Measurements from ENCODE around the gene PTCD1.
"Not testable (repeated sequence)": the region's sequence is repeated elsewhere in the genome, so short reads cannot be mapped to it uniquely, and the experiment has no call there.

The PTCD1 gene

DNA sequence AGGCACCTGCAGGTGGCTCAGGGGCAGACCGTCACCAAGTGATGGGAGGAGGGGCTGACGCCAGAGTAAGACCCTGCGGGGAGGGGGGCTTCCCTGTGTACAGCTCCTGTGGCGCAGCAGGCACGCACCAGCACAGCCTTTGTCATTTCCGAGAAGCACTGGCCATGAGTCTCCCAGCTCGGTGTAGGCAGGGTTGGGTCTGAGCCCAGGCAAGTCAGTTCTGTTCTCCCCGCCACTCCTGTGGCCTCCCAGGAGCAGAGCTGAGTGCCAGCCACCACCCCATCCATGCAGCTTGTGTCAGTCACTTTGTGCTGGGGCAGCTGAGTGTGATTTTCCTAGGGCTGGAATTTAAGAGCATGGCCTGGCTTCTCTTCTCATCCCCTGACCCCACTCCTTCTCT, 13.3 kb upstream of the PTCD1 start:
- no peak for DNase-seq (ENCODE audit: low read depth)

DNA sequence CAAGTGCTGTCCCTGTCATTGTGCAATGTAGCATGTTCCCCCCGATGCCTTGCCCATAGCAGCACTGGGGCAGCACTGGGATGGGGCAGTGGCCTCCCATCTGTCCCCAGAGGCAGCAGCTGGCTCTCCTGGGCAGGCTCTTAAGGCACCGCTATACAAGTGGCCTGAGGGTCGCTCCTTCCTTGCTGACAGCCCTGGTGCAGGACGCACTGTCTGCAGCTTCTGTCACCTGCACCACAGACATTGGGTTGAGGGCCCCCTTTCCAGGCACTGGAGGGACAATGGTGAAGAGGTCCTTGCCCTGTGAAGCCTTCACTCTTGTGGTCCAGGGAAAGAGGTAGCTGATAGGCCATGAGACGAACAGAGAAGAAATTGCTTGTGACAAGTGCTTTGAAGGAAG, 10.7 kb upstream of the PTCD1 start:
- DNase-seq (ENCODE audit: low read depth), result no peak

DNA sequence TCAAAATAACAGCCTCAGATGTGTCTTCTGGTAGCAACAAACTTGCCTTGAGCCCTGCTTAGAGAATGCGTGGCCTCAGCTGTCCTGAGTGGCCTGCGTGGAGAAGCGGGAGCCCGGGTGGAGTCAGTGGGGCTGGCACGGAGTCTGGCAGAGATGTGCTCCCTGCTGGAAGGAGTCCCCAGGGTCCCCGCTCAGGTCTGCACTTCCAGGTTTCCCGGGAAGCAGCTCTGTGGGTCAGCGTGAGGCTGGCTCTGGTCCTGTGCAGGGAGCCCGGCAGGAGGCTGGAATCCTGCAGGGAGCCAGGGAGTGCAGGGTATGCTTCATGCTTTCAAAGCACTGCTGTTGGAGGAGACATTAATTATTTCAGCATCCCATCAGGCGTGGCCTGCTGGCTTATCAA, 10.3 kb upstream of the PTCD1 start:
- no peak for DNase-seq (ENCODE audit: low read depth)

DNA sequence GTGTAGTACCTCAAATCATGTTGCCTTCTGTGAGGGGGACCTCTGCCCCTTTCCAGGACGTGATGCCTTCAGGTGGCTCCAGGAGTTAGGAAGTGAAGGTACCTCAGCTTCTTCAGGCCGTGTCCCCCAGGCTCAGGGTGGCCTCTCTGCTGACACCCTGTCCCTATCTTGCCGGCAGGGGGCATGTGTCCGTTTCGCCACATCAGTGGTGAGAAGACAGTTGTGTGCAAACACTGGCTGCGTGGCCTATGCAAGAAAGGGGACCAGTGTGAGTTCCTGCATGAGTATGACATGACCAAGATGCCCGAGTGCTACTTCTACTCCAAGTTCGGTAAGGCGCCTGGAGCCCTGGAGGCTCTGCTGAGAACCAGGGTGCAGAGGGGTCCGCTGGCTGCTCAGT, 9.3 kb upstream of the PTCD1 start:
- DNase-seq (ENCODE audit: low read depth), result no peak

DNA sequence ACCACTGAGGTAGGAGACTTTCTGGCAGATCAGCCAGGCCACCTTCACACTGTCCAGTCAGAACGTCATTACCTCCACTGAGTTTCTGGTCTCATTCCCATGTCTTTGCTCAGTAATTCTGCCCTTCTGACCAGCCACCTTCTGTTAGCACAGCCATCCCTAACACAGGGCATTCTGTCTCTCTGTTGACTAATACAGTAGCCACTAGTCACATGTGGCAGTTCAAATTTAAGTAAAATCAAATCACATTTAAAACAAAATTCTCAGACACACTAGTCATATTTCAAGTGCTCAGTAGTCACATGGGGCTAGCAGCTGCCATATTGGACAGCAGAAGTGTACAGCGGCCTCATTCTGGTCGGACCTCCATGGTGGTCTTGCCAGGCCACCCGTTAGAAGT, 7.5 kb upstream of the PTCD1 start:
- no peak for DNase-seq (ENCODE audit: low read depth)

DNA sequence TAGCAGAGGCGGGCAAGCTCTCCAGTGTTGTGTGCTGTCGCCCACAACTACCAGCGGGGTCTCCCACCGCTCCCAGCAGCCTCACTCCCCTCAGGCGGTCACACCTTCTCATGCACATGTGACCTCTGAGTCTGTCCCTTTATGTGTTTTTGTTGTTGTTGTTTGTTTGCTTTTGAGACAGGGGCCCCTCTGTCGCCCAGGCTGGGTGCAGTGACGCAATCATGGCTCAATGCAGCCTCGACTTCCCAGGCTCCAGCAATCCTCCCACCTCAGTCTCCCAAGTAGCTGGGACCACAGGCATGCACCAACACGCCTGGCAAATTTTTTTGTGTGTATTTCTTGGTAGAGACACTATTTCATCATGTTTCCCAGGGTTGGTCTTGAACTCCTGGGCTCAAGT, 1.6 kb upstream of the PTCD1 start:
- no peak for DNase-seq (ENCODE audit: low read depth)

DNA sequence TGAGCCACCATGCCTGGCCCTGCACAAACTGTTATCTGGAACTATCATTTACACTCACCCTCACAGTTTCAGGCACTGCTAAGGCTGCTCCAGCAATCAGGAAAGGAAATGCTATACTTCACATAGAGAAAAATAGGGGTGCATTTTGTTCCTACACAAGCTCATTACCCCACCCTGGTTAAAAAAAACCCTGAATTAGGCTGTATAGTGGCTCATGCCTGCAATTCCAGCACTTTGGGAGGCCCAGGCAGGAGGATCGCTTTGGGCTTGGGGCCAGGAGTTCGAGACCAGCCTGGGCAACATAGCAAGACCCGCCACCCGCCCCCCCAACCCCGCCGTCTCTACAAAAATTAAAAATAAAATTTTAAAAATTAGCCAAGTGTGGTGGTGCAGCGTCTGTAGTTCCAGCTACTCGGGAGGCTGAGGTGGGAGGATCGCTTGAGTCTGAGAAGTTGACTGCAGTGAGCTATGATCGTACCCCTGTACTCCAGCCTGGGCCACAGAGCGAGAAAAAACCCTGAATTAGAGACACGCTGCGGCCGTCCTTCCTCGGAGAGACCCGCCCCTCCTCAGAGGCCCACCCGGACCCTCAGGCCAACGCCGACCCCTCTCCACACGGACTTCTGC, 539 bp downstream of the PTCD1 start:
- DNase-seq (ENCODE audit: low read depth), result no peak

DNA sequence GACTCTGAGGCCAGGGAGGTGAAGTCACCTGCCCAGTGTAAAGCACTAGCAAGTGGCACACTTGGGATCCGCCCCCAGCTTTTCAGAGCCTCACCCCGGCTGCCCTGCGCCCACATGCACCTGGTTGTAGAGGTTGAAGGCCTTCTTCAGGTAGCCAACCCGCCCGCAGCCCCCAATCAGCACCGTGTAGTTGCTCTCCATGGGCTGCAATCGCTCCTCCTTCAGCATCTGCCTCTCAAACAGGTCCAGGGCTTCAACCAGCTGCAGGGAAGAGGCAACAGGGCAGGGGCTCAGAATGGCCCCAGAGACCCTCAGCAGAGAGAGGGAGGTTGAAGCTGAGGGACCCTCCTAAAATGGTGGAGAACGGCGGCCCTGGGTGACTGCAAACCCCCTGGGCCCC, 5.4 kb downstream of the PTCD1 start:
- no peak for DNase-seq (ENCODE audit: low read depth)

DNA sequence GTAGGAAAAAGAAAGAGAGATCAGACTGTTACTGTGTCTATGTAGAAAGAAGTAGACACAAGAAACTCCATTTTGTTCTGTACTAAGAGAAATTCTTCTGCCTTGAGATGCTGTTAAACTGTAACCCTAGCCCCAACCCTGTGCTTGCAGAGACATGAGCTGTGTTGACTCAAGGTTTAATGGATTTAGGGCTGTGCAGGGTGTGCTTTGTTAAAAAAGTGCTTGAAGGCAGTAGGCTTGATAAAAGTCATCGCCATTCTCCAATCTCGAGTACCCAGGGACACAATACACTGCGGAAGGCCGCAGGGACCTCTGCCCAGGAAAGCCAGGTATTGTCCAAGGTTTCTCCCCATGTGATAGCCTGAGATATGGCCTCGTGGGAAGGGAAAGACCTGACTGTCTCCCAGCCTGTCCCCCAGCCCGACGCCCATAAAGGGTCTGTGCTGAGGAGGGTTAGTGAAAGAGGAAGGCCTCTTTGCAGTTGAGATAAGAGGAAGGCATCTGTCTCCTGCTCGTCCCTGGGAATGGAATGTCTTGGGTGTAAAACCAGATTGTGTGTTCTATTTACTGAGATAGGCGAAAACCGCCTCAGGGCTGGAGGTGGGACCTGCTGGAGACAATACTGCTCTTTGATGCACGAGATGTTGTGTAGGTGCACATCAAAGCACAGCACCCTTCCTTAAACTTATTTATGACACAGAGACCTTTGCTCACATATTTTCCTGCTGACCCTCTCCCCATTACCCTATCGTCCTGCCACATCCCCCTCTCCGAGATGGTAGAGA, 6.7 kb downstream of the PTCD1 start:
- DNase-seq (ENCODE audit: low read depth), result not testable (repeated sequence)

DNA sequence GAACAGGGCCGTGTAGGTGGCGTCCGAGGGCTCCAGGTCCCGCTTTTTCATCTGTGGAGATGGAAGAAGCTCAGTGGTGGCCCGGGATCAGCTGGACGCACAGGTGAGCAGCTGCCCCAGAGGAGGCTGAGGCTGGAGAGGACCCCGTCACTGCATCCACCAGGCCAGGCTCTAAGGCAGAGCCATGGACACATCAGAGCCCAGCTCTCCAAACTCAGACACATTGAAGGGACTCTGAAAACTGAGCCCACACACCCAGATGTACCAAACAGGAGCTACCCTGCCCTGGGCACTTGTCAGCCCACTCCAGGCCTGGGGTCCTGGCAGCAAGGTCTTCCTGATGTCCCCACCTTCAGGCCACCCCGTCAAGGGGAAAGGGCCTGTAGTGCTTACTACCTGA, 8.8 kb downstream of the PTCD1 start:
- DNase-seq (ENCODE audit: low read depth), result no peak

DNA sequence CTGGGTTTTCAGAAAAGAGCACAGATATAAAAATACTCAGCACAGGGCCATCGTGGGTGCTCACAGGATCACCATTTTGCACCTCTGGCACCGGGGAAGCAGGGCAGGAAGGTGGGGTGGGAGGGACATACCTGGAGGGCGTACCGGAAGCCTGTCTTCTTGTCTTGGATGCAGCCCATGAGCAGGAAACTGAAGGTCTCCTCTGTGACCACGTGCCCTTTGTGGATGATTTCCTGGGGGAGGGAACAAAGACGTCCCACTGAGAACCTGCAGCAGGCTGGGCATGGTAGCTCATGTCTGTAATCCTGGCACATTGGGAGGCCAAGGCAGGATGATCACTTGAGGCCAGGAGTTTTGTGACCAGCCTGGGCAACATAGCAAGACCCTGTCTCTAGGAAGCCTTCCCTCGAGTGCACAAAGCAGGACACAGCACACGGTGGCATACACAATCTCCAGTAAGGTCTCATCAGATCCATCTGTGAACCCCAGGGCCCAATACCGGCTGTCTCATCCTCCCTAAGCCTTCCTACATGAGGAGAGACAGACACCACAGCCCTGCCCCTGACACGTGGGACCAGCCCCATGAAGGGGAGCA, 9.5 kb downstream of the PTCD1 start:
- no peak for DNase-seq (ENCODE audit: low read depth)

DNA sequence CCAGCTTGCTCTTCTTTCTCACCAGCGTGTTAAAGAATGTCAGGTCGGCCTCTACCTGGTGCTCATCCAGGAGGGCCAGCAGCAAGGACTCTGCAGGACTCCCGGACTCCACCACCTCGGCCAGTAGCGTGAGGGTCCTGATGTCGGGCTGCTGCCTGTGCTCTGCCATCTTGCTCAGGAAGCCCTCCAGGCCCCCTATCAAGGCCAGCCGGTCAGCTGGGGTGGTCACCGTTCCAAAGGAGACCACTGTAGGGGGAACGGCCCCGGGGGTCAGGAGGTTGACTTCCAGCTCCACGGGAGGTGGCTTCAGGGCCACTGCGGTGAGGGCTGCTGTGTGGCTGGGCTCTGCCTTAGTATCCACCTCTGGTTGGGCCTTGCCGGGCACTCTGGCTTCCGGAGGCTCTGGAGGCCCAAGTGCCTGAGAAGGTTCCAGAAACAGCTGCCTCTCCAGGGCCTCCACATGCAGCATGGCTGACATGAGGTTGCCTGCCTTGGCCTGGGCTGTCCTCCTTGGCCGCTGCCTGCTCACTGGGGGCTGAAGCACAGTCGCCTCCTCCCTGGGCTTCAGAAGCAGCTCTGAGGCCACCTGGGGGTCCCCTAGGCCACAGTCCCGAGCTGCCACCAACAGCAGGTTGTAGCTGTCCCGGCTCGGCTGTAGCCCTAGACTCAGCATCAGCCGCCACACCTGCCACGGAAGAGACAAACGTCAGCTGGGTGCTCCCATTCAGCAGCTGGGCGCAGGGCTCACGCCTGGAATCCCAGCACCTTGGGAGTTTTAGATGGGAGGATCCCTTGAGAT, 13.5 kb downstream of the PTCD1 start:
- DNase-seq (ENCODE audit: low read depth), result no peak

DNA sequence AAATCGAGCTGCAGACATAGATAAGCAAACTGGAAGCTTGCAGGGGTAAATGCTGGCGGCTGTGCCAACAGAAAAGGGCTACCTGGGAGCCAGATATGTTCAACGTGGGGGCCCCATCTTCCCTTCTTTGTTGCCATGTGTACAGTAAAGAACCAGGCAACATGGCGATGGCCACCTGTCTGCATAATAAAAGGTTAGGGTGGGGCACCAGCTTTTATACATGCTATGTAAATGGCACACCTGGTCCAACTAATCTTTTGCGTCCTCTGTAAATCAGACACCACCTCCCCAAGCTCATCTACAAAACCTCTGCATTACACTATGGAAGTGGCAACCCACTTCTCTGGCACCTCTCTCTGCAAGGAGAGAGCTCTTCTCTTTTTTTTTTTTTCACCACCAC, 16.0 kb downstream of the PTCD1 start:
- no peak for DNase-seq (ENCODE audit: low read depth)

DNA sequence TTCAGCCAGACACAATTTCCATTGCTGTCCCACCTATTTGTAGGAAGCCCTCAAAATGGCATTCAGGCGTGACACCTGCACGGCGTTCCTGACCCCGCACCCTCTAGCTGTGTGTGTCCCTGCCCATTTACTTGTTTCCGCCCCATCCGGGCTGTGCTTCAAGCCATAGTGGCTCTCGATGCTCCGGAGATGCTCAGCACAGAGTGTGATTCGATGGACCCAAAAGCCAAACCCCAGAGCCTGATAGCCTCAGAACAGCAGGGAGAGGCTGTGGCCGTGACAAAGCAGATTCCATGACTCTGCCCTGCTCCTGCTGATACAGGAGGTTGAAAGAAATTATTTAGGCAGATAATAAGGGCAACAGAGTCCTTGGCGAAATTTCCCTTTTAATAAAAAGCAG, 16.4 kb downstream of the PTCD1 start:
- no peak for DNase-seq (ENCODE audit: low read depth)

DNA sequence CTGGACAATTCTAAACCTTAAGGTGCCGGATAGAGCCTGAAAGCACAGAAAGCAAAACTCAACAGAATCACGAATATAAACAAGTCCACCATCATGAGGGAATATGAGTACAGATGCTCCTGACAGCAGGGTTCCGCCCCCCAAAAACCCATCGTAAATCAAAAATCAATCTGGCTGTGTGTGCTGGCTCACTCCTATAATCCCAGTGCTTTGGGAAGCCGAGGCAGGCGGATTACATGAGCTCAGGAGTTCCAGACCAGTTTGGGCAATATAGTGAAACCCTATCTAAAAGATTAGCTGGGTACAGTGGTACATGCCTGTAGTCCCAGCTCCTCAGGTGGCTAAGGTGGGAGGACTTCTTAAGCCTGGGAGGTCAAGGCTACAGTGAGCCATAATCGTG, 17.6 kb downstream of the PTCD1 start:
- no peak for DNase-seq (ENCODE audit: low read depth)

DNA sequence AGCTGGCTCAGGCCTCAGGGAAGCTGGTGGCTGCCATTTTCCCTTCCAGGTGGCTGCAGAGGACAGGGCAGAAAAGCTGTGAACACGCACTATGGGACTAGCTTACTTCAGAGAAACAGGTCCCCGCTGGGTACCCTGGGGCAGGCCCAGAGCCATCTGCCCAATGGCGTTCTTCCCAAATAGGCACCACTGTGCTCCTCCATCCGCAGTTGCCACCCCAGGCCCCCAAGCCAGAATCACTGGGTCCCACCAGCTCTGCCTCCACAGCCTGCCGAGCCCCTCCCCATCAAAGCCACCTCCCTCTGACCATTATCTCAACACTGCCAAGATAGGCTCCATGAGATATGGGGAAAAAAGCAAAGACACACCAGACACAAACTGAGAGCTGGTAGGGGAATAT, 18.4 kb downstream of the PTCD1 start:
- DNase-seq (ENCODE audit: low read depth), result no peak

DNA sequence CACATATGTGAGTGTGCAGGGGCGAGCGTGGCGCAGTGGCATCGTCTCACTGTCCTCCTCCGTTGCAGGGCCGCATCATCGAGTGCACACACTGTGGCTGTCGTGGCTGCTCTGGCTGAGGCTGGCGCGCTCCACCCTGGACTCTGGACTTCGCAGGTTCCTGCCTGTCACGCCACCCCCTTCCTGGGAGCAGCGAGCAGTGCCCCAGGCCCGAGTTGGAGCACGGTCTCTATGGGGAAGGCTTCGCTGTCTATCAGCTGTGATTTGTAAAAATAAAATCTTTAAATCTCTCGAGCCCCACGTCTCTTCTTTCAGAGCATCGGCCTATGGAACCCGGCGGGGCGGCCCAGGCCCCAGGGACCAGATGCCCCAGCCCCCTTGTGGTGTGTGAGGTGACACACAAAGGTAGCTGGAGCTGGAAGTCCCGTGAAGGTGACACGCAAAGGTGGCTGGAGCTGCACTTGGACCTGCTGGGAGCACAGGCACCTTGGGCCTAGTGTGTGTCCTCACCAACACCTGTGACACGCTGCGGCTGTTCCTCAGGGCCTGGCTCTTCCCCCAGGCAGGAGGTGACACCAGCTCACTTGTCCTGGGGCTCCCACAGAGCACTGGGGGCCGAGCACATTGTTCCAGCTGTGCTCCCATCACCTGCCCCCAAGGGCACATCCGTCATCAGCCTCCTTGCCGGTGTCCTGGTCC, 19.1 kb downstream of the PTCD1 start:
- DNase-seq (ENCODE audit: low read depth), result no peak

DNA sequence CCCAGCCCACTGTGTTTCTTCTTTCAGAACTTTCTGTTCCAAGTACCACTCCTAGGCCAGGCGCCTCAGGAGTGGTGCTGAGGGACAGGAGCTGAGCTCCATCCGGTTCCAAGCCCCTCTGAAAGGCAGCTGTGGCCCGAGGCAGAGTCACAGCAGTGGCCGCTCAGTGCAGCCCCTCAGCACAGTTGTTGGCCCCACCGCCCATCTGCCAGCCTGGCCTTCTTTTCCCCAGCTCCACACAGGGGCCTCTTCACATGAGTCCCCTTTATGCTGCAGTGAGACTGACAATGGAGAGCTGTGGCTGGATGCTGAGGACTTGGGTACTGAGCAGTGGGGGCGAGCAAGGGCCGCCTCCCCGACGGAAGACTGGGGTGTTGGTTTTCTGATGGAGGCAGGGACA, 20.3 kb downstream of the PTCD1 start:
- DNase-seq (ENCODE audit: low read depth), result no peak

DNA sequence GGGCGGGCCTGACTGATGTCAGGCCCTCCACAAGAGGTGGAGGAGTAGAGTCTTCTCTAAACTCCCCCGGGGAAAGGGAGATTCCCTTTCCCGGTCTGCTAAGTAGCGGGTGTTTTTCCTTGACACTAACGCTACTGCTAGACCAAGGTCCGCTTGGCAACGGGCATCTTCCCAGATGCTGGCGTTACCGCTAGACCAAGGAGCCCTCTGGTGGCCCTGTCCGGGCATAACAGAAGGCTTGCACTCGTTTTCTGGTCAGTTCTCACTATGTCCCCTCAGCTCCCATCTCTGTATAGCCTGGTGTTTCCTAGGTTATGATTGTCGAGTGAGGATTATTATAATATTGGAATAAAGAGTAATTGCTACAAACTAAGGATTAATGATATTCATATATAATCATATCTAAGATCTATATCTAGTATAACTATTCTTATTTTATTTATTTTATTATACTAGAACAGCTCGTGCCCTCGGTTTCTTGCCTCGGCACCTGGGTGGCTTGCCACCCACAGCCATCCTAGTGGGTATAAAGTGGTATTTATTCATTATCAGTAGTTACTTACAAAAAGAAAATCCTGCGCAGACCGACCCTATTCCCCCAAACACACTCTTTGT, 23.0 kb downstream of the PTCD1 start:
- DNase-seq (ENCODE audit: low read depth), result not testable (repeated sequence)

DNA sequence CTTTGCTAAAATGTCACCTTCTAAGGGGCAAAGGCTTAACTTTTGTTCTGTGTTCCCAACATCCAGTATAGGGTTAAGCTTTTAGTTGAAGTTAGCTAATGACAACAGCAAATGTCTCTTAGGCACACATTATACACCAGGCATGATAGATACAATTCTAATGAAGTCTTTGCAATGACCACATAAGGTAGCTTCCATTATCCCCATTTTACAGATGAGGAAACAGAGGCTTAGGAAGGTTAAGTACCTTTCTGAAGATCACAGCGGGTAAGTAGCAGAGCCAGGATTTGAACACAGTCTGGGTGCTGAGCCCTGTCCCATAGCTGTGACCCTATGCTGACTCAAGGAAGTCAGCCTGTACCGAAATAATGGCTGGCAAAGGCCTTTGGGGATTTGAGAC, 28.0 kb downstream of the PTCD1 start:
- DNase-seq (ENCODE audit: low read depth), result no peak

DNA sequence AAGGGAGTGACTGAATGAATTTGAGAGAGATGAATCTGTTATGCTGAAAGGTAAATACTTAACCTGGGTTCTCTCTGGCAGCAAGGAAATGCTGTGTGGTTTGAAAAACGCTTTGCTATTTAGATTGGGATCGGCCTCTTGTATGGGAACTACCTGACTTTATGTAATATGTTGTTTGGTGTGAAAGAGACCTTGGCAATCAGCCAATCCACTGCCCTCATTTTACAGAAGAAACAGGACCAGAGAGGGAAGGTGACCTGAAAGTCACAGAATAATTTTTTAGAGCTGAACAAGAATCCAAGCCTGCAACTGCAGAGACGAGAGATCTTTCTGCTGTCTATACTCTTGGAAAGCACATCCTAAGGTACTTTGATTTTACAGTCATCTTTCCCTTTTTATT, 28.8 kb downstream of the PTCD1 start:
- no peak for DNase-seq (ENCODE audit: low read depth)

DNA sequence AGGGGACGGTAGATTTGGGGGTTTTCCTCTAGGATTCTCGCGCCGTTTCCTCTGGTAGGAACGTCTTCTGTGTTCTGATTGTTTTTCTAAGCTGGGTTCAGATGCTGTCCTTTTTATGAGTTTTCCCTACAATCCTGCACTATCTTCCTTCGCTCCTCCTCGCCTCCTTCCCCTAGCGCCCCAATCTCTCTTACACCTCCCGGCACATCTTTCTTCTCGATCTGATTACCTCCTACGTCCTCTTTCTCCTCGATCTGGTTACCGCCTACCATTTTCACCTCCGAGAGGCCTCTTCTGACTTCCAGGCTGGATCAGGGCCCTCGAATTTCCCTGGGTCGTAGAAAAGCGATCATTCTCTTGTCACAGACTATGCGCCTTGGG, 29.4 kb downstream of the PTCD1 start:
- DNase-seq (ENCODE audit: low read depth), result no peak
